Fibroblast of lung (primary cell): ENCODE results near the gene SELENOS. TPM values are rescaled to one million over a fixed set of nuclear protein-coding genes. Genes with fewer than 3 reads are reported as not detected.

Source experiments
- DNase-seq, 2 donors: peaks; one replicate each; pipeline versions ENCODE4 v3.0.0 to v3.0.0-alpha.2; 2010; ENCODE audit warnings: low read depth in 2 of 2
- H2AFZ ChIP-seq: 2 replicates; pipeline ENCODE4 v1.5.1; 2012; ENCODE audit warnings: low read length, control low read depth, inconsistent platforms
- H3K27ac ChIP-seq: 2 replicates; pipeline ENCODE4 v1.5.1; 2011; ENCODE audit warnings: low read length, control low read depth; ENCODE audit not compliant: insufficient read depth
- H3K27me3 ChIP-seq: 2 replicates; pipeline ENCODE4 v1.5.1; 2011; ENCODE audit warnings: mild to moderate bottlenecking, low read length; ENCODE audit not compliant: control insufficient read depth, insufficient read depth
- H3K36me3 ChIP-seq: 2 replicates; pipeline ENCODE4 v1.5.1; 2011; ENCODE audit warnings: low read length; ENCODE audit not compliant: control insufficient read depth, insufficient read depth
- H3K4me1 ChIP-seq: 2 replicates; pipeline ENCODE4 v1.5.1; 2011; ENCODE audit warnings: low read length; ENCODE audit not compliant: control insufficient read depth, insufficient read depth; ENCODE audit errors: extremely low read depth
- H3K4me2 ChIP-seq: 2 replicates; pipeline ENCODE4 v1.5.1; 2011; ENCODE audit warnings: low read length, control low read depth; ENCODE audit not compliant: insufficient read depth; ENCODE audit errors: extremely low read depth
- H3K4me3 ChIP-seq, 4 experiments: fragments of 200-600 bp in 1 of 4; sonication (generic) in 1 of 4; replicated peaks in 1 of 4; 2 replicates each; pipeline ENCODE4 v1.5.1; 2011 to 2016; ENCODE audit warnings: low read length in 4 of 4, low read depth in 3 of 4, mild to moderate bottlenecking in 3 of 4, control low read depth in 2 of 4, inconsistent platforms in 1 of 4, mixed read lengths in 1 of 4; ENCODE audit not compliant: insufficient read depth in 1 of 4; ENCODE audit errors: control extremely low read depth in 1 of 4
- H3K79me2 ChIP-seq: 2 replicates; pipeline ENCODE4 v1.5.1; 2012; ENCODE audit warnings: mild to moderate bottlenecking, low read length, inconsistent platforms; ENCODE audit not compliant: control insufficient read depth, insufficient read depth
- H3K9ac ChIP-seq: 2 replicates; pipeline ENCODE4 v1.5.1; 2011; ENCODE audit warnings: mild to moderate bottlenecking, low read length, control low read depth; ENCODE audit not compliant: insufficient read depth
- H3K9me3 ChIP-seq: 2 replicates; pipeline ENCODE4 v1.5.1; 2012; ENCODE audit warnings: low read depth, low read length; ENCODE audit not compliant: control insufficient read depth, insufficient read depth
- H4K20me1 ChIP-seq: 2 replicates; pipeline ENCODE4 v1.5.1; 2011; ENCODE audit warnings: low read length; ENCODE audit not compliant: control insufficient read depth, insufficient read depth; ENCODE audit errors: extremely low read depth
- EZH2 ChIP-seq: IDR thresholded peaks from 2 replicates; pipeline ENCODE4 v1.5.1; 2012; ENCODE audit warnings: low read length, control low read depth, mild to moderate bottlenecking; ENCODE audit errors: missing control alignments
- polyA plus RNA-seq, 2 donors: library from polyadenylated mRNA; depleted of rRNA in 1 of 2; stranded (reverse) in 1 of 2; unstranded in 1 of 2; fragments of >200 nt; gene quantifications; 2 replicates each; pipeline ENCODE4 v1.2.1, GENCODE V29; 2011 to 2012; ENCODE audit warnings: missing spikeins in 1 of 2
- total RNA-seq: library from RNA; depleted of rRNA; stranded (reverse); fragments of >200 nt; gene quantifications from 2 replicates; pipeline ENCODE4 v1.2.1, GENCODE V29; 2014
- TF ChIP-seq, protein P1 (sequence below), 2 donors: IDR thresholded peaks in 1 of 2; conservative IDR thresholded peaks in 1 of 2; 1 replicate in 1 of 2; 2 replicates in 1 of 2; pipeline ENCODE4 v1.5.1; 2011 to 2012; ENCODE audit warnings: low read length in 2 of 2, control low read depth in 1 of 2, inconsistent platforms in 1 of 2, low read depth in 1 of 2, mild to moderate bottlenecking in 1 of 2

The SELENOS gene
- total and polyA plus RNA-seq, 2 donors (not counting 1 experiment from before 2014, with no cell fraction given): 66.2 to 130 TPM

DNA sequence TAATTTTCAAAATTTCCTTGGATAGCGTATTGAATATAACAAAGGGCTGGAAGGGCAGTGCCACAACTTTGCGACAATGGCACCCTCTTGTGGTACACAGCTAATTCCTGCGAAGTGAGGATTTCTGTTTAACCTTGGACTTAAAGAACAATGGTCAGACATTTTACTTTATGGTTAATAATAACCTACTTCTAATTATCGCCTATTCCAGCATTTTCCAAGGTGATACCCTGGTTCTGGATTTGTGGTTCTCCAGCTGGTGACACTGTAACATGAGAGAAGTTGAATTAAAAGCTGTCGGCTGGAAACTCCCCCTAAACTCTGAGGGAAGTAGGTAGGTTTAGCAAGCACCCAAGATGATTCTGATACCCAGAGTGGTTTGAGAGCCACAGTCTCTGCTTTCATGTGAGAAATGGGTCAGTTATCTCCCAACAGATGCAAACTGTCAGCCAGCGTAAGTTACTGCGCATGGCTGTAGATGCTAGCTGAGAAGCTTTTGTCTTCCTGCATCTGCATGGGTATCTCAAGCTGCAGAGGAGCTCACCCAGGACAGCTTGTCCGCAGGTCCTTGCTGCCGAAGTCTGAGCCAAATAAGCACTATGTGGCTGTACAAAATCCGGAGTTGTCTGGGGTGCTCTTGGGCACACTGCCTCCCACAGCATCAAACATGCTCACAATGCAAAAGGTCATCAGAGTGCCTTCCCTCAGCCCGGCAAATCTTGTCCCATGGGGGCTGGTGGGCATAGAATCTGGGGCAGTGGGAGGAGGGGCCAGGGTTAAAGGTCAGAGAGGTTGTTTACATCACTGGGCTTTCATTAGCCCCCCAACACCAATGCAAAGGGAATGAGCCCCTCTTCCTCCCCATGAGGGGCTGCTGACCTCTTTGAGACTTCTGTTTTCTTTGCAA lies 18.8 kb downstream of the SELENOS start:
- Histone ChIP-seq H3K27me3 (peaks cover 5% of the 10 kb centered on the region), H3K4me2 (no peak overlapping the region), H2AFZ (no peak overlapping the region), H3K9ac (no peak overlapping the region), H3K79me2 (no peaks in the 10 kb centered on the region), H3K4me1 (peaks cover 6% of the 10 kb centered on the region), H3K9me3 (no peaks in the 10 kb centered on the region), H4K20me1 (no peaks in the 10 kb centered on the region), H3K36me3 (no peaks in the 10 kb centered on the region), H3K4me3 (no peak overlapping the region), H3K27ac (no peak overlapping the region)
- peak; percentile 63 to 87 for DNase-seq
- TF ChIP-seq, protein P1, sequence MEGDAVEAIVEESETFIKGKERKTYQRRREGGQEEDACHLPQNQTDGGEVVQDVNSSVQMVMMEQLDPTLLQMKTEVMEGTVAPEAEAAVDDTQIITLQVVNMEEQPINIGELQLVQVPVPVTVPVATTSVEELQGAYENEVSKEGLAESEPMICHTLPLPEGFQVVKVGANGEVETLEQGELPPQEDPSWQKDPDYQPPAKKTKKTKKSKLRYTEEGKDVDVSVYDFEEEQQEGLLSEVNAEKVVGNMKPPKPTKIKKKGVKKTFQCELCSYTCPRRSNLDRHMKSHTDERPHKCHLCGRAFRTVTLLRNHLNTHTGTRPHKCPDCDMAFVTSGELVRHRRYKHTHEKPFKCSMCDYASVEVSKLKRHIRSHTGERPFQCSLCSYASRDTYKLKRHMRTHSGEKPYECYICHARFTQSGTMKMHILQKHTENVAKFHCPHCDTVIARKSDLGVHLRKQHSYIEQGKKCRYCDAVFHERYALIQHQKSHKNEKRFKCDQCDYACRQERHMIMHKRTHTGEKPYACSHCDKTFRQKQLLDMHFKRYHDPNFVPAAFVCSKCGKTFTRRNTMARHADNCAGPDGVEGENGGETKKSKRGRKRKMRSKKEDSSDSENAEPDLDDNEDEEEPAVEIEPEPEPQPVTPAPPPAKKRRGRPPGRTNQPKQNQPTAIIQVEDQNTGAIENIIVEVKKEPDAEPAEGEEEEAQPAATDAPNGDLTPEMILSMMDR (conservative IDR thresholded peaks at IDR 0.05 in 1 of 2, IDR thresholded peaks at IDR 0.05 in 1 of 2; ENCODE audit: low read depth in 1 of 2, low read length in 2 of 2): peak; percentile 78 to 80
- TF ChIP-seq EZH2: no peak

DNA sequence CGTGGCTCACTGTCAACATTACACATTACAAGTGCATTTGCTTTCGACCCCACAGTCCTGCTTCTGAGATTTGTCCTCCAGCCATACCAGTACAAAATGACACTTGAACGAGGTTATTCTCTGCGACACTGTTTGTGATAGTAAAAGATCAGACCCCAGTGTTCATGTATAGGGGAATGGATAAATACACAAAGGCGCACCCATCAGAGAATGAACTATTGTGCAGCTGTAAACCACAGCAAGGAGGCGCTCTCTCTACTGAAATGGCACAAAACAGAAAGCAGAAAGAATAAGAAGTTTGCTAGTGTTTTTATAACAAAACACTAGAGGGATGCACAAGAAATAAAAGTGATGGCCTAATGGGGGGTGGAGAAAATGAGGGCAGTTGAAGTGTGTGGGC lies 20.5 kb downstream of the SELENOS start:
- H3K4me3 ChIP-seq: no peak overlapping the region

DNA sequence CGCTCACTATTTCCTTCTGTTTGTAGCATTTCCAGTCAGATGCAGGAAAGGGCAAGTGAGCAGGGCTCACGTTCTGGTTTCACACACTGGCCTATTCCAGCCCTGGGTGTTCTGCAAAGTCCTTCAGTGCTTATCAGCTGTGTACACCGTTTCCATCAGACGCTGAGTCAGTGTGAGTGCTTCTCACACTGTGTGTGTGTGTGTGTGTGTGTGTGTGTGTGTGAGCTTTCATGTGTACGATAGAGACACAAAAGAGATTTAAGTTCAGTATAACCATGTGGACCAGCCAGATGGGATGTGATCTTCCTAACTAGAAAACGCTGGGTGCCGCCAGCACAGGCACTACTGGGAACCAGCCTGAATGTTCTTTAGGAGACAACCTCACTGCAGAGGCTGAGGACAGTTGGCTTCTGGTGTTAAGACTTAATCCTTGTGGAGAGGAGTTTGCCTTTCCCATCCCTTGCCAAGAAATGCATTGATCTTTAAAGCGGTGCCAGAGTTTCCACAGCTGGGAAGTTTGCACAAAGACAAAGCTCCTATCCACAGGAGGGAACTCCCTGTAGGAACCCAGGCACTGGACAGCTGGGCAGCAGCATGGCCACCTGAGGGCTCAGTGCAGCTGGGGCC lies 21.6 kb downstream of the SELENOS start:
- Histone ChIP-seq H3K9ac (no peak overlapping the region), H3K9me3 (no peaks in the 10 kb centered on the region), H3K27me3 (no peaks in the 10 kb centered on the region), H3K4me3 (no peak overlapping the region), H4K20me1 (no peaks in the 10 kb centered on the region), H3K4me2 (peak overlapping the region; percentile 15), H3K4me1 (peaks cover 6% of the 10 kb centered on the region), H3K36me3 (no peaks in the 10 kb centered on the region), H2AFZ (peak overlapping the region; percentile 35), H3K27ac (no peak overlapping the region), H3K79me2 (peaks cover 7% of the 10 kb centered on the region)
- TF ChIP-seq, protein P1 (conservative IDR thresholded peaks at IDR 0.05 in 1 of 2, IDR thresholded peaks at IDR 0.05 in 1 of 2; ENCODE audit: low read depth in 1 of 2, low read length in 2 of 2): no peak
- no peak for TF ChIP-seq EZH2
- peak; percentile 87 to 92 for DNase-seq

More for the DNA sequence above, 20.5 kb downstream of the SELENOS start:
- Histone ChIP-seq H3K36me3 (no peaks in the 10 kb centered on the region), H3K9me3 (no peaks in the 10 kb centered on the region), H3K27me3 (peaks cover 3% of the 10 kb centered on the region), H3K4me1 (peaks cover 6% of the 10 kb centered on the region), H3K79me2 (no peaks in the 10 kb centered on the region), H3K4me2 (no peak overlapping the region), H4K20me1 (no peaks in the 10 kb centered on the region), H3K27ac (no peak overlapping the region), H2AFZ (no peak overlapping the region), H3K9ac (no peak overlapping the region)
- TF ChIP-seq EZH2: no peak
- TF ChIP-seq, protein P1 (conservative IDR thresholded peaks at IDR 0.05 in 1 of 2, IDR thresholded peaks at IDR 0.05 in 1 of 2; ENCODE audit: low read depth in 1 of 2, low read length in 2 of 2): peak; percentile 17 to 30
- no peak for DNase-seq
